Measurements from ENCODE around the gene NACA2. TPM values are rescaled to one million over a fixed set of nuclear protein-coding genes. Genes with fewer than 3 reads are reported as not detected.

Gene NACA2
- total RNA-seq, 1 donor from 2014 or later, result not detected

- TF ChIP-seq CTCF (IDR thresholded peaks at IDR 0.05; ENCODE audit: insufficient read depth, low read length, poor library complexity, severe bottlenecking), result no peak
- H3K27me3 ChIP-seq (ENCODE audit: control insufficient read depth, insufficient read depth, low read length), result no peaks in the 10 kb centered on the region
- no peaks in the 10 kb centered on the region for H3K36me3 ChIP-seq (ENCODE audit: control insufficient read depth, insufficient read depth, low read length)
- no peak overlapping the region for H3K4me3 ChIP-seq (ENCODE audit: low read depth, low read length)
- no peak for DNase-seq (ENCODE audit: low read depth)
These were observed 4.9 kb downstream of the NACA2 start for GRCh38 chr17:61586031-61586566.

- no peak overlapping the region for H3K4me3 ChIP-seq (ENCODE audit: low read depth, low read length)
- TF ChIP-seq CTCF (IDR thresholded peaks at IDR 0.05; ENCODE audit: insufficient read depth, low read length, poor library complexity, severe bottlenecking), result no peak
- H3K27me3 ChIP-seq (ENCODE audit: control insufficient read depth, insufficient read depth, low read length), result no peaks in the 10 kb centered on the region
- DNase-seq (ENCODE audit: low read depth), result no peak
- no peaks in the 10 kb centered on the region for H3K36me3 ChIP-seq (ENCODE audit: control insufficient read depth, insufficient read depth, low read length)
These were observed 6.2 kb downstream of the NACA2 start for GRCh38 chr17:61584866-61585265.

GRCh38 chr17:61584266-61584665 is 6.8 kb downstream of the NACA2 start:
- no peak for DNase-seq (ENCODE audit: low read depth)
- Histone ChIP-seq H3K36me3 (ENCODE audit: control insufficient read depth, insufficient read depth, low read length) (no peaks in the 10 kb centered on the region), H3K27me3 (ENCODE audit: control insufficient read depth, insufficient read depth, low read length) (no peaks in the 10 kb centered on the region), H3K4me3 (ENCODE audit: low read depth, low read length) (no peak overlapping the region)
- no peak for TF ChIP-seq CTCF (IDR thresholded peaks at IDR 0.05; ENCODE audit: insufficient read depth, low read length, poor library complexity, severe bottlenecking)

GRCh38 chr17:61583660-61584264 is 7.3 kb downstream of the NACA2 start:
- no peak for DNase-seq (ENCODE audit: low read depth)
- Histone ChIP-seq H3K36me3 (ENCODE audit: control insufficient read depth, insufficient read depth, low read length) (no peaks in the 10 kb centered on the region), H3K27me3 (ENCODE audit: control insufficient read depth, insufficient read depth, low read length) (no peaks in the 10 kb centered on the region), H3K4me3 (ENCODE audit: low read depth, low read length) (no peak overlapping the region)
- no peak for TF ChIP-seq CTCF (IDR thresholded peaks at IDR 0.05; ENCODE audit: insufficient read depth, low read length, poor library complexity, severe bottlenecking)

GRCh38 chr17:61583242-61583641 is 7.8 kb downstream of the NACA2 start:
- TF ChIP-seq CTCF (IDR thresholded peaks at IDR 0.05; ENCODE audit: insufficient read depth, low read length, poor library complexity, severe bottlenecking), result peak; percentile 13
- no peak for DNase-seq (ENCODE audit: low read depth)
- Histone ChIP-seq H3K36me3 (ENCODE audit: control insufficient read depth, insufficient read depth, low read length) (no peaks in the 10 kb centered on the region), H3K4me3 (ENCODE audit: low read depth, low read length) (no peak overlapping the region), H3K27me3 (ENCODE audit: control insufficient read depth, insufficient read depth, low read length) (no peaks in the 10 kb centered on the region)

- Histone ChIP-seq H3K4me3 (ENCODE audit: low read depth, low read length) (no peak overlapping the region), H3K27me3 (ENCODE audit: control insufficient read depth, insufficient read depth, low read length) (no peaks in the 10 kb centered on the region), H3K36me3 (ENCODE audit: control insufficient read depth, insufficient read depth, low read length) (no peaks in the 10 kb centered on the region)
- no peak for DNase-seq (ENCODE audit: low read depth)
- TF ChIP-seq CTCF (IDR thresholded peaks at IDR 0.05; ENCODE audit: insufficient read depth, low read length, poor library complexity, severe bottlenecking), result no peak
These were observed 8.4 kb downstream of the NACA2 start for GRCh38 chr17:61582593-61582992.

Measured in kidney epithelial cell (primary cell).